SU-DHL-6 (cell line): ENCODE results near the gene IFITM2.

ENCODE experiments used
- H2AFZ ChIP-seq: fragments of 200-600 bp; sonication (generic); 2 replicates; pipeline ENCODE4 v1.6.1; 2014; ENCODE audit warnings: low read depth, mild to moderate bottlenecking, moderate library complexity, mixed read lengths, antibody characterized with exemption, low read length; ENCODE audit not compliant: severe bottlenecking
- H3F3A ChIP-seq: fragments of 200-600 bp; shearing (Covaris generic); 2 replicates; pipeline ENCODE4 v1.6.0; 2016; ENCODE audit warnings: antibody characterized with exemption, mild to moderate bottlenecking; ENCODE audit not compliant: insufficient read depth
- H3K27ac ChIP-seq: fragments of 200-600 bp; sonication (generic); 2 replicates; pipeline ENCODE4 v1.5.1; 2016; ENCODE audit warnings: low read depth, mild to moderate bottlenecking, low read length, moderate library complexity, mixed read lengths
- H3K27me3 ChIP-seq: fragments of 200-600 bp; sonication (generic), shearing (Covaris generic); 2 replicates; pipeline ENCODE4 v1.6.0; 2014; ENCODE audit warnings: mild to moderate bottlenecking, low read length
- H3K36me3 ChIP-seq: fragments of 200-600 bp; sonication (generic); 2 replicates; pipeline ENCODE4 v1.6.1; 2014; ENCODE audit warnings: mild to moderate bottlenecking, low read length, mixed read lengths
- H3K4me2 ChIP-seq: fragments of 300-600, 200-600 bp; shearing (Covaris generic), sonication (generic); 2 replicates; pipeline ENCODE4 v1.6.0; 2014; ENCODE audit warnings: low read length, low read depth, mild to moderate bottlenecking; ENCODE audit not compliant: poor library complexity, severe bottlenecking
- H3K4me3 ChIP-seq: fragments of 200-600 bp; sonication (generic); 2 replicates; pipeline ENCODE4 v1.5.1; 2014; ENCODE audit warnings: antibody characterized with exemption, low read length, mild to moderate bottlenecking, mixed read lengths; ENCODE audit not compliant: insufficient read depth, poor library complexity, severe bottlenecking
- H3K79me2 ChIP-seq: fragments of 200-600 bp; sonication (generic); 2 replicates; pipeline ENCODE4 v1.6.1; 2014; ENCODE audit warnings: mild to moderate bottlenecking, low read length, moderate library complexity; ENCODE audit not compliant: insufficient read depth
- H3K9ac ChIP-seq: fragments of 200-600 bp; sonication (generic); 2 replicates; pipeline ENCODE4 v1.7.0; 2014; ENCODE audit warnings: mild to moderate bottlenecking, low read length
- H3K9me2 ChIP-seq: fragments of 200-600 bp; sonication (generic); replicated peaks from 2 replicates; pipeline ENCODE4 v1.6.1; 2014; ENCODE audit warnings: low read length; ENCODE audit not compliant: insufficient read depth
- H3K9me3 ChIP-seq: fragments of 200-600 bp; sonication (generic); 2 replicates; pipeline ENCODE4 v1.6.1; 2014; ENCODE audit warnings: low read length, mixed read lengths; ENCODE audit not compliant: insufficient read depth
- H4K20me1 ChIP-seq: fragments of 200-600 bp; sonication (generic); 2 replicates; pipeline ENCODE4 v1.6.1; 2014; ENCODE audit warnings: low read depth, mild to moderate bottlenecking, antibody characterized with exemption, low read length, moderate library complexity, mixed read lengths
- EZH2phosphoT487 ChIP-seq: fragments of 200-600 bp; sonication (generic), shearing (Covaris generic); conservative IDR thresholded peaks from 2 replicates; pipeline ENCODE4 v1.6.1; 2018; ENCODE audit warnings: mild to moderate bottlenecking, antibody characterized with exemption, low read length, moderate library complexity, mixed read lengths
- TF ChIP-seq, protein P1 (sequence below): fragments of 200-600 bp; sonication (generic); IDR thresholded peaks from one replicate; pipeline ENCODE4 v1.5.1; 2017; ENCODE audit warnings: antibody characterized with exemption, mild to moderate bottlenecking, low read length, moderate library complexity; ENCODE audit not compliant: insufficient read depth, poor library complexity, severe bottlenecking

The IFITM2 gene

DNA sequence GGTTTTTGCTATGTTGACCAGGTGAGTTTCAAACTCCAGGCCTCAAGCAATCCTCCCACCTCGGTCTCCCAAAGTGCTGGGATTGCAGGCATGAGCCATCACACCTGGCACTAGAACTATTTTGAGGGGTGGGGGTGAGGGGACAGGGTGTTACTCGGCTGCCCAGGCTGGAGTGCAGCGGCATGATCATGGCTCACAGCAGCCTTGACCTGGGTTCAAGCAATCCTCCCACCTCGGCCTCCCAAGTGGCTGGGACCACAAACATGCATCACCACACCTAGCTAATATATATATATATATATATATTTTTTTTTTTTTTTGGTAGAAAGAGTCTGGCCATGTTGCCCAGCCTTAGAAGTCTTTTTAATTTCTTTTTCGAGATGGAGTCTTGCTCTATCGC lies 30.1 kb downstream of the IFITM2 start:
- TF ChIP-seq, protein P1, sequence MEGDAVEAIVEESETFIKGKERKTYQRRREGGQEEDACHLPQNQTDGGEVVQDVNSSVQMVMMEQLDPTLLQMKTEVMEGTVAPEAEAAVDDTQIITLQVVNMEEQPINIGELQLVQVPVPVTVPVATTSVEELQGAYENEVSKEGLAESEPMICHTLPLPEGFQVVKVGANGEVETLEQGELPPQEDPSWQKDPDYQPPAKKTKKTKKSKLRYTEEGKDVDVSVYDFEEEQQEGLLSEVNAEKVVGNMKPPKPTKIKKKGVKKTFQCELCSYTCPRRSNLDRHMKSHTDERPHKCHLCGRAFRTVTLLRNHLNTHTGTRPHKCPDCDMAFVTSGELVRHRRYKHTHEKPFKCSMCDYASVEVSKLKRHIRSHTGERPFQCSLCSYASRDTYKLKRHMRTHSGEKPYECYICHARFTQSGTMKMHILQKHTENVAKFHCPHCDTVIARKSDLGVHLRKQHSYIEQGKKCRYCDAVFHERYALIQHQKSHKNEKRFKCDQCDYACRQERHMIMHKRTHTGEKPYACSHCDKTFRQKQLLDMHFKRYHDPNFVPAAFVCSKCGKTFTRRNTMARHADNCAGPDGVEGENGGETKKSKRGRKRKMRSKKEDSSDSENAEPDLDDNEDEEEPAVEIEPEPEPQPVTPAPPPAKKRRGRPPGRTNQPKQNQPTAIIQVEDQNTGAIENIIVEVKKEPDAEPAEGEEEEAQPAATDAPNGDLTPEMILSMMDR = no peak
- no peak for TF ChIP-seq EZH2phosphoT487
- no peaks in the 10 kb centered on the region for H3K9me2 ChIP-seq
- 0 out of 2 replicates have a peak, but pooled peaks cover 7% of the 10 kb centered on the region for H3F3A ChIP-seq
- H3K4me3 ChIP-seq = no peak overlapping the region
- no peaks in the 10 kb centered on the region for H4K20me1 ChIP-seq
- no peak overlapping the region for H3K27ac ChIP-seq
- H3K9ac ChIP-seq = no peak overlapping the region
- H3K36me3 ChIP-seq = no peaks in the 10 kb centered on the region
- H3K27me3 ChIP-seq = no peaks in the 10 kb centered on the region
- no peak overlapping the region for H2AFZ ChIP-seq
- no peak overlapping the region for H3K4me2 ChIP-seq
- no peaks in the 10 kb centered on the region for H3K79me2 ChIP-seq
- H3K9me3 ChIP-seq = no peaks in the 10 kb centered on the region

DNA sequence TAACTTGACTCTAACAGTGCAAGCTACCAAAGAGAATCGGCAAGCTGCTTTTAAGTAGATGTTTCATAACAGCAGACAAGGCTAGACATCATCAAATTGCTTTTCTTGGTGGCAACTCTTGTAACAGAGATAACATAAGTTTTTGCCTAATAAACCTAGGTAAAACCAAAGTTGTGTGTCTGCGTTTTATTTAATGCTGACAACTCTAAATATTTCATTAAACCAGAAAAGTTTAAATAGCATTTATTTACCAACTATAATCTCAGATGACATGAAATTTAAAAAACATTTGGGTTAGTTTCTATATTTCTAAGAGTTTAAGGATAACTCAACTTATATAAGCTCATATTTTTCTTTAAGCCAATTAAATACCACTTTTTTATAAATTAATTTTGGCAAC lies 32.3 kb downstream of the IFITM2 start:
- Histone ChIP-seq H3K9ac (no peak overlapping the region), H3F3A (0 out of 2 replicates have a peak, but pooled peaks cover 7% of the 10 kb centered on the region), H3K4me3 (no peak overlapping the region), H4K20me1 (no peaks in the 10 kb centered on the region), H3K4me2 (peak overlapping the region; percentile 31), H3K27ac (no peak overlapping the region), H2AFZ (no peak overlapping the region), H3K9me3 (no peaks in the 10 kb centered on the region), H3K79me2 (no peaks in the 10 kb centered on the region), H3K36me3 (no peaks in the 10 kb centered on the region), H3K27me3 (no peaks in the 10 kb centered on the region), H3K9me2 (no peaks in the 10 kb centered on the region)
- TF ChIP-seq, protein P1 = no peak
- TF ChIP-seq EZH2phosphoT487 = no peak

DNA sequence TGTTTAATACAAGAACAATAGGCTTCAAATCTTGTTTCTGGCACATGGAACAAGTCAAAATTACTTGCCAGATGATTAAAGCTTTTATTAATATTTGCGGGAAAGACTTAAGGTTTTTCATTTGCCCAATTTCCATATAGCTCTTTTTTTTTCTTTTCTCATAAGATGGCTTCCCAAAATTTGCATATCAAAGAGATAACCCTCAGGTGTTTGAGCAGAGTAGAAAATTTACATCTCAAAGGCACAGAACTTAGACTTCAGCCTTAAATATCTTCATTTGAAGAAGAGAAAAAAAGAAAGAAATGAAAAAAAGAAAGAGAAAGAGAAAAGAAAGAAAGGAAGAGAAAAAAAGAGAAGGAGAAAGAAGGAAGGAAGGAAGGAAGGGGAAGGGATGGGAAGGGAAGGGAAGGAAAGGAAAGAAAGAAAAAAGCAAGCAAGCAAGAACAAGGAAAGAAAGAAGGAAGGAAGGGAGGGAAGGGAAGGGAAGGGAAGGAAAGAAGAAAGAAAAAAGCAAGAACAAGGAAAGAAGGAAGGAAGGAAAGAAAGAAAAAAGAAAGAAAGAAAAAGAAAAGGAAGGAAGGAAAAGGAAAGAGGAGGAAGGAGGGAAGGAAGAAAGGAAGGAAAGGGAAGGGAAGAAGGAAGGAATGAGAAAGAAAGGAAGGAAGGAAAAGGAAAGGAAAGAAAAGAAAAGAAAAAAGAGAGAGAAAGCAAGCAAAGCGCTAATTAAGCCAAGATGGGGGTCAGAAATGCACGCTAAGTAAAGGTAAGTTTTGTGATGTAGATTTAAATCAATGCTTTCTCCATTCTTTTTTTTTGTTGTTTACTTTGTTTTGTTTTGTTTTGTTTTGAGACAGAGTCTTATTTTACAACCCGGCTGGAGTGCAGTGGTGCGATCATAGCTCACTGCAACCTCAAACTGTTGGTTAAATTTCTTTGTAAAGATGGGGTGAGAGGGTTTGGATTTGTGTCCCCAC lies 33.2 kb downstream of the IFITM2 start:
- TF ChIP-seq, protein P1 = no peak
- TF ChIP-seq EZH2phosphoT487 = no peak
- Histone ChIP-seq H3K4me2 (peak overlapping the region; percentile 31), H2AFZ (no peak overlapping the region), H3K27me3 (no peaks in the 10 kb centered on the region), H3K27ac (0 out of 2 replicates have a peak overlapping the region, but pooled peaks have one; percentile 0), H3K9ac (no peak overlapping the region), H3K9me3 (no peaks in the 10 kb centered on the region), H3K79me2 (no peaks in the 10 kb centered on the region), H4K20me1 (no peaks in the 10 kb centered on the region), H3K4me3 (no peak overlapping the region), H3K9me2 (no peaks in the 10 kb centered on the region), H3K36me3 (no peaks in the 10 kb centered on the region), H3F3A (0 out of 2 replicates have a peak, but pooled peaks cover 7% of the 10 kb centered on the region)
